ENCODE results near the gene PCYT2. TPM values are rescaled to one million over a fixed set of nuclear protein-coding genes. Genes with fewer than 3 reads are reported as not detected.

The PCYT2 gene
- total and polyA plus RNA-seq, 2 donors = 19.4 to 37.4 TPM

DNA sequence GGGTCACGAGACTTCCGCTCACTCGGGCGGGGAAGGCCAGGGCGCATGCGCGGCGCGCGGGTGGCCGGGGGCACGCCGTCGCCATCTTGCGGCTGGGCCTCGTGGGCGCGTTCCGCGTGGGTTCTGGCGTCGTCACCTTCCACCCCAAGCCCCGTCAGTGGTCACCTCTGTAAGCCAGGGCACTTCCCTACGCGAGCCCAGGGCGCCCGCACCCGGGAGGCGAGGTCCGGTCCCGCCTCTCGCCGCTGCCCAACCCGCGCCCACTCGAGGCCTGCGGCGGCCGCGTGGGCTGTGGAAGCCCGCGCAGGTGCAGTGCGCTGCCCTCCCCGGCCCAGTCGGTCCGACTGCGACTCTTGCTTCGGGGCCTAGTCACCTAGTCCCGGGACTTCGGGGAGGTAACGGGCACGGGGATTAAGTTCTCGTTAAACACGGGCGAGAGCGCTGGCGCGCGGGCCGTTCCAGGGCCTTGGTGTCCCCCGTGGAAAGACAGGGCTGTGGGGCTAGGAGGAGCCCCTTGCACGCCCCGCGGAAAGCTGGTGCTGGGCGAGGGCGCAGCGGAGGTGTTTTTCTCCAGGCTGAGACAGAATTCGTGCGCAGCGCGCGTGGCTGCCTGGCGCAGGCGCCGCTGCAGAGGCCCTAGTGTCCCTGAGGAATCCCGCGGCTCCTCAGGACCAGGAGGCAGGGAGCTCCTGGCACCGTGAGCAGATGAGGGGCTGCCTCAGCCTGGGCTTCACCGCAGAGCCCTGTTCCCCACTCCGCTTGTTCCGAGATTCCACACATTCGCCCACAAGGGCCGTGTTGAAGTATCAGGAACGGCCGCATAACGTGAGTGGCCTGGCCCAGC is 39.6 kb downstream of the PCYT2 start:
- Histone ChIP-seq H3K4me1 (ENCODE audit: control insufficient read depth in 2 of 2, insufficient read depth in 2 of 2, low read length in 2 of 2) (peaks cover 5 to 49% of the 10 kb centered on the region in 2 donors), H3K9me3 (ENCODE audit: control insufficient read depth in 2 of 2, insufficient read depth in 1 of 2, low read length in 1 of 2) (no peaks in the 10 kb centered on the region), H3K4me3 (ENCODE audit: low read length in 2 of 2) (peak overlapping the region; percentile 78 to 96), H3K27me3 (ENCODE audit: control insufficient read depth in 2 of 2, insufficient read depth in 1 of 2, low read length in 1 of 2) (peaks cover 0 to 2% of the 10 kb centered on the region in 2 donors), H3K36me3 (ENCODE audit: control insufficient read depth in 2 of 2, insufficient read depth in 2 of 2, low read length in 1 of 2) (peaks cover 27 to 35% of the 10 kb centered on the region in 2 donors), H3K27ac (ENCODE audit: low read depth in 1 of 2, low read length in 1 of 2) (peak overlapping the region; percentile 91)
- under 1% methylated on average over 86 of the region's 86 CpGs for WGBS
- DNase-seq (ENCODE audit: low read depth in 6 of 9, low spot score in 9 of 9) = peak in 8 of 9 donors; percentile 62 to 93 (median 83)

DNA sequence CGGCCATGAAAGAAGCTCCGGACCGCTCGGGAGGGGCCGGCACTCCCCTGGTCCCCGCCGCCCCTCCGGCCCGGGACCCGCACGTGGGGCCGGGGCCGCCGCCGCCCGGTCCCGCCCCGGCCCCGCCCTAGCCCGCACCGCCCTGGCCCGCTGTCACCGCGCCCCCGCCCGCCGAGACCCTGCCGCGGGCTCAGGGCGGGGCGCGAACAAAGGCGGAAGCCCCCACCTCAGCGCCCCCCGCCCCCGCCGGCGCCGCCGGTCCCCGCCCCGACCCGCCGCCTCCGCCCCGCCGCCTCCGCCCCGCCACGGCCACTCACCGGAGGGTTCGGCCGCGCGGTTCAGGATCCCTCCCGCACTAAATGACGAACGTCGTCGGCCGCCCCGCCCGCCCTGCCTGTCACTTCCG is 40.2 kb downstream of the PCYT2 start, which contains the start of gene ARHGDIA:
ARHGDIA (minus strand) TSS at position 357 of the 406 bp plus-strand sequence. CDS start 1,407 bp downstream, outside the sequence.
- under 1% methylated on average over 64 of the region's 64 CpGs for WGBS
- Histone ChIP-seq H3K9me3 (ENCODE audit: control insufficient read depth in 2 of 2, insufficient read depth in 1 of 2, low read length in 1 of 2) (no peaks in the 10 kb centered on the region), H3K4me1 (ENCODE audit: control insufficient read depth in 2 of 2, insufficient read depth in 2 of 2, low read length in 2 of 2) (peaks cover 5 to 50% of the 10 kb centered on the region in 2 donors), H3K36me3 (ENCODE audit: control insufficient read depth in 2 of 2, insufficient read depth in 2 of 2, low read length in 1 of 2) (peaks cover 31 to 37% of the 10 kb centered on the region in 2 donors), H3K4me3 (ENCODE audit: low read length in 2 of 2) (peak within 1 kb of the TSS; percentile 78 to 96), H3K27ac (ENCODE audit: low read depth in 1 of 2, low read length in 1 of 2) (peak within 1 kb of the TSS; percentile 91), H3K27me3 (ENCODE audit: control insufficient read depth in 2 of 2, insufficient read depth in 1 of 2, low read length in 1 of 2) (peaks cover 0 to 2% of the 10 kb centered on the region in 2 donors)
- DNase-seq (ENCODE audit: low read depth in 6 of 9, low spot score in 9 of 9) = no peak

DNA sequence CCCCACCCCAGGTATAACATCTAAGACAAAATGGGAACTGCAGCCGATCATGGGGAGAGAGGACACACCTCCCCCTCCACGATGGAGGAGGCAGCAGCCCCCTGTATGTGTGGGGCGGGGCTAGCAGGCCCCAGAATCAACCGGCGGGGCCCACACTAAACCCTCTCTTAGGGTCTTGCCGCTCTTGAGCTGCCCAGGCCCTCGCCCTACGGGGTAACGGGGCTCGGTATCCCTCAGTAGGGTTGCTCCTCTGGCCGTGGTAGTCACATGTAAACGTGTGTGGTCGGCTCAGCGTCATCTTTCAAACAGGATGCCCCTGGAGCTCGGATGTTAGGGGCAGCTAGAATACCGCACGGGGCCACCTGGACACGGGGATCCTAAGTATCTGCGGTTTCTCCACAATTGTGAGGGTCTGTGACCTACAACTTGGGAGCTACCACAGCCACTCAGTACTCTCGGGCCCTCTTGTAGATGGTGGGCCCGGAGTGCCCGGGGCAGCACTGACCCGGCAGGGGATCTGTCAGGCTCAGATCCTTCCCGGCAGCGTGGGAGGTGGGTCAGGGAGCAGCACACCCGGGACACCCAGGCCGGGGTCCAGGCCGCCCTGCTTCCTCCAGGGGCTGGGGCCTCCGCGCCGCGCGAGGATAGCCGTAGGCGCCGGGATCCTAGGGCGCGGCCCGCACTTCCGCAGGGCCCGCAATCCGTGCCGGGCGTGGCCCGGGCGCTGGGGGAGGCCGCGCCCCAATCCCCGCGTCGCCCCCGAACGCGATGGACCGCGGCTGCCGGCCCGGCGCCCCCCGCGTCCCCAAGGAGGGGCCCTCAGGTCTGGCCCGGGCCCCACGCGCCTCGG is 40.8 kb downstream of the PCYT2 start:
- H3K36me3 ChIP-seq (ENCODE audit: control insufficient read depth in 2 of 2, insufficient read depth in 2 of 2, low read length in 1 of 2) = peaks cover 37 to 43% of the 10 kb centered on the region in 2 donors
- peak overlapping the region; percentile 90 to 91 for H3K27ac ChIP-seq (ENCODE audit: low read depth in 1 of 2, low read length in 1 of 2)
- H3K27me3 ChIP-seq (ENCODE audit: control insufficient read depth in 2 of 2, insufficient read depth in 1 of 2, low read length in 1 of 2) = peaks cover 0 to 2% of the 10 kb centered on the region in 2 donors
- peak in 2 of 9 donors; percentile 31 to 54 for DNase-seq (ENCODE audit: low read depth in 6 of 9, low spot score in 9 of 9)
- under 1% methylated on average over 65 of the region's 65 CpGs for WGBS
- no peaks in the 10 kb centered on the region for H3K9me3 ChIP-seq (ENCODE audit: control insufficient read depth in 2 of 2, insufficient read depth in 1 of 2, low read length in 1 of 2)
- H3K4me3 ChIP-seq (ENCODE audit: low read length in 2 of 2) = peak overlapping the region; percentile 78 to 96
- H3K4me1 ChIP-seq (ENCODE audit: control insufficient read depth in 2 of 2, insufficient read depth in 2 of 2, low read length in 2 of 2) = peaks cover 5 to 50% of the 10 kb centered on the region in 2 donors

DNA sequence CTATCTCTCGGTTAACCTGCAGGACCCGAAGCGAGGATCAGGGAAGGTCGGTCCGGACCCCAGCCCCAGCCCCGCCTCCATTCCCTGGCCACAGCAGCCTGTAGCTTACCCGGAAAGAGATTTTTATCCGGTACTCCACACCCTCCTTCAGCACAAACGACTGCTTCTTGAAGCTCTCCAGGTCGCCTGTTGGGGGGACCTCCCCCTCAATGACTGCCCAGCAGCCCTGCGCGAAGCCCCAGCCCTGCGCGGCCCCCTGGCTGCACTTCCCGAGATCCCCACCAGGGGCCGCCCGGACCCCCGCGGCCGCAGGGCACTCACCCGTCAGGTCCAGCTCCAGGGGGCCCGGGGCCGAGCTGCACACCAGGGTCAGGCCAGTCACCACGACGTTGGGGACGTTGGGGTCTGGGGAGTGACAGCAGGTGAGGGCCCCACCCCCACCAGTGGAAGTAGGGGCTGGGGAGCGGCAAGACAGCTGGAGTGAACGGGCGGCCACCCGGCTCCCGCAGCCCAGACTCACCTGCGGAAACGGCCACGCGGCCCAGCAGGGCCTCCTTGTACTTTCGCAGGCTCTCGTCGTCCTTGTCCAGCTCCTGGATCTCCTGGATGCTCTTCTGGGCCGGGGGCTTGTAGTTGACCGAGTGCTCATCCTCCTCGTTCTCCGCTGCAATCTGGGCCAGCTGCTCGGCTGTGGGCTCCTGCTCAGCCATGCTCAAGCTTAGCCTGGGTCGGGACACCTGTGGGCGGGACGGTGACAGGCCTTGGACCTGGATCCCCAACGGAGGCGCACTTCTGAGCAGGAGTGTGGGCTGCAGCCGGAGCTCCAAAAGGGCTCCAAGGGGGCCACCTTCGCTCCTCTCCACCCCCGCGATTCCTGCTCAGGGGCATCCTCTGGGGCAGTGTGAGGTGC is 41.7 kb downstream of the PCYT2 start:
- Histone ChIP-seq H3K4me1 (ENCODE audit: control insufficient read depth in 2 of 2, insufficient read depth in 2 of 2, low read length in 2 of 2) (peaks cover 5 to 50% of the 10 kb centered on the region in 2 donors), H3K36me3 (ENCODE audit: control insufficient read depth in 2 of 2, insufficient read depth in 2 of 2, low read length in 1 of 2) (peaks cover 38 to 44% of the 10 kb centered on the region in 2 donors), H3K4me3 (ENCODE audit: low read length in 2 of 2) (peak overlapping the region; percentile 78 to 96), H3K9me3 (ENCODE audit: control insufficient read depth in 2 of 2, insufficient read depth in 1 of 2, low read length in 1 of 2) (no peaks in the 10 kb centered on the region), H3K27ac (ENCODE audit: low read depth in 1 of 2, low read length in 1 of 2) (peak overlapping the region; percentile 90 to 91), H3K27me3 (ENCODE audit: control insufficient read depth in 2 of 2, insufficient read depth in 1 of 2, low read length in 1 of 2) (peaks cover 0 to 2% of the 10 kb centered on the region in 2 donors)
- WGBS = 59% methylated on average over 52 of the region's 52 CpGs
- peak in 2 of 9 donors; percentile 31 to 42 for DNase-seq (ENCODE audit: low read depth in 6 of 9, low spot score in 9 of 9)

DNA sequence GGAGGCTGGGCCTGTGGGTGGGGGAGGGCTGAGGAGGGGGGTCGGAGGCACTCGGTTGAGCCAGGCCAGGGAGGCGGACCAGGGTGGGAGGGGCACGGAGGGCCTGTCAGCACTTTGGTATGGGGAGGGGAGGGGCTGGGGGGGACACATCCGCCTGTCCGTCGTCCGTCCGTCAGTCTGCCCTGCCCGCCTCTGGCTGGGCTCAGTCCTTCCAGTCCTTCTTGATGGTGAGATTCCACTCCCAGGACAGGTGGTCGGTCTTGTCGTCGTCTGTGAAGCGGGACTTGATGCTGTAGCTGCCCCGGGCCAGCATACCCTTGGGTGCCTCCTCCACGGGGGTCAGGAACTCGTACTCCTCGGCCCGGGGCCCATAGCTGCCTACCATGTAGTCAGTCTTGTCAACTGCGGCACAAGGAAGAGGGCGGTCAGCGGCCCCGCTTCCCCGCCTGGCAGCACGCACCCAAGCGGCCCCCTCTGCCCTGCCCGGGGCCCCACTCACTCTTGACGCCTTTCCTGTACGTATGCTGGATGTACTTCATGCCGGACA is 42.5 kb downstream of the PCYT2 start:
- no peak overlapping the region for H3K4me3 ChIP-seq (ENCODE audit: low read length in 2 of 2)
- H3K4me1 ChIP-seq (ENCODE audit: control insufficient read depth in 2 of 2, insufficient read depth in 2 of 2, low read length in 2 of 2) = peaks cover 5 to 48% of the 10 kb centered on the region in 2 donors
- H3K27ac ChIP-seq (ENCODE audit: low read depth in 1 of 2, low read length in 1 of 2) = peak overlapping the region in 1 of 2 donors; percentile 33
- H3K27me3 ChIP-seq (ENCODE audit: control insufficient read depth in 2 of 2, insufficient read depth in 1 of 2, low read length in 1 of 2) = peaks cover 0 to 2% of the 10 kb centered on the region in 2 donors
- no peak for DNase-seq (ENCODE audit: low read depth in 6 of 9, low spot score in 9 of 9)
- H3K36me3 ChIP-seq (ENCODE audit: control insufficient read depth in 2 of 2, insufficient read depth in 2 of 2, low read length in 1 of 2) = peaks cover 42 to 44% of the 10 kb centered on the region in 2 donors
- WGBS = 92% methylated on average over 30 of the region's 30 CpGs
- H3K9me3 ChIP-seq (ENCODE audit: control insufficient read depth in 2 of 2, insufficient read depth in 1 of 2, low read length in 1 of 2) = no peaks in the 10 kb centered on the region

DNA sequence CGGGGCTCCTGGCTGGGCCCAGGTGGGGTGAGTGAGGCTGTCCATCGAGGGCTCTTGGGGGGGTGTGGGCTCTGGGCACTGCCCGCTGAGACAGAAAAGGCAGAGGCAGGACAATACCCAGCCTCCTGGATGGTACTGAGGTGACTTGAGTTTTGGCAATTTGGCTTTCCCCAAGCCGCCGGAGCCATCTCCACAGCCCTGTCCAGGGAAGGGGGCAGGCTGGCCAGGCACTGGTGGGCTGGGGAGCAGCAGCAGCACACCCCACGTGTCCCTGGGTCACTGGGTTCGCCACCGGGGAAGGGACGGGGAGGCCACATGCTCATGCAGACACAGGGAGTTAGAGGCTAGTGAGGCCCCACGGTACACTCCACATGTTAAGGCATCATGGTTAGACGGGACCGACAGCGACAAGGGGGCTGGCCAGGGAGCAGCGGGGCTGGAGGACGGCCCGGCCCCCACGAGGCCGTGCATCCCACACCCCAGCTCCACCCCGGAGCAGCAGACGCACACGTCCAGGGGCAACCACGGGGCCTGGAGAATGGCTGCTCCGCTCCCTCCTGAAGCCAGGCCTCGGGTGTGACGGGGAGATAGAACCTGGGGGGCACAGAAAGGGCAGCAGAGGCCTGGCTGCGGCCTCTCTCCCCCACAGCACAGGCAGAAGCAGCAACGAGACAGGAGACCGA is 43.1 kb downstream of the PCYT2 start:
- H3K36me3 ChIP-seq (ENCODE audit: control insufficient read depth in 2 of 2, insufficient read depth in 2 of 2, low read length in 1 of 2) = peaks cover 44% of the 10 kb centered on the region in 2 donors
- H3K27me3 ChIP-seq (ENCODE audit: control insufficient read depth in 2 of 2, insufficient read depth in 1 of 2, low read length in 1 of 2) = peaks cover 0 to 2% of the 10 kb centered on the region in 2 donors
- H3K4me1 ChIP-seq (ENCODE audit: control insufficient read depth in 2 of 2, insufficient read depth in 2 of 2, low read length in 2 of 2) = peaks cover 5 to 46% of the 10 kb centered on the region in 2 donors
- WGBS = 94% methylated on average over 28 of the region's 28 CpGs
- H3K4me3 ChIP-seq (ENCODE audit: low read length in 2 of 2) = no peak overlapping the region
- peak overlapping the region in 1 of 2 donors; percentile 47 for H3K27ac ChIP-seq (ENCODE audit: low read depth in 1 of 2, low read length in 1 of 2)
- no peaks in the 10 kb centered on the region for H3K9me3 ChIP-seq (ENCODE audit: control insufficient read depth in 2 of 2, insufficient read depth in 1 of 2, low read length in 1 of 2)
- DNase-seq (ENCODE audit: low read depth in 6 of 9, low spot score in 9 of 9) = no peak

DNA sequence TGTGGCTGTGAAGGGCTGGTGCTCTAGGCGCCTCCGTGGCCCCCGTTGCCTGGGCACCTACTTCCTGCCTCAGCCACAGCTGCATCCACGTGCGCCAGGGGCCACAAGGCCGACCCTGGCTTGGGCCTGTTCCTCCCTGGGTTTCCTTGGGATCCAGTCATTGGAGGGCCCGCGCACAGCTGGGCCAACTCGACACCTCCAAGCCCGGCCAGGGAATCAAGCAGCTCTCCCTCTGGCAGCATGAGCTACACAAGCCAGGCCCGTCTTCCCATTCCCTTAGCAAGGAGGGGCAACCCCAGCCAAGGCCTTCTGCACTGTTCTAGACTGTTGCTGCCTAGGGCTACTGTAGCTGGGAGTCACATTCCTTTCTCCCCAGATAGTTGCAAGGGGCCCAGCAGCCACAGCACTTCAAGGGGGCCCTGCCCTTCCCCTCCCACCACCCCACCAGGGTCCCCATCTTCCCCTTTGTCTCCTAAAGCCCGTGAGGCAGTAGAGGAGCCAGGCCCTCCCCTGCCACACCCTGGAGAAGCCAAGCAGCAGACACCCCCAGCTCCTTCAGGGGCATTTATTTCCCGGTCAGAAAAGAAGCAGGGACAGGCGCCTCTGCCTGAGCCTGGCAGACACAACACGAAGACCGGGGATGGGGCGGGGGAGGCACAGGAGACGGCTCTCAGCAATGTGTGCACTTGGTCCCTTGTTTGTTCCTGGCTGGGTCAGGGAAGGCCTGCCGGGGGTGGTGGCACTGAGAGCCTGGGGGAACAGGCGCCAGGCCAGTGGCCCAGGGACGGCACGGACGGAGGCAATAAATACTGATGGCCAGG is 43.8 kb downstream of the PCYT2 start:
- peaks cover 5 to 40% of the 10 kb centered on the region in 2 donors for H3K4me1 ChIP-seq (ENCODE audit: control insufficient read depth in 2 of 2, insufficient read depth in 2 of 2, low read length in 2 of 2)
- H3K9me3 ChIP-seq (ENCODE audit: control insufficient read depth in 2 of 2, insufficient read depth in 1 of 2, low read length in 1 of 2) = no peaks in the 10 kb centered on the region
- peak overlapping the region in 1 of 2 donors; percentile 47 for H3K27ac ChIP-seq (ENCODE audit: low read depth in 1 of 2, low read length in 1 of 2)
- no peak overlapping the region for H3K4me3 ChIP-seq (ENCODE audit: low read length in 2 of 2)
- peaks cover 0 to 2% of the 10 kb centered on the region in 2 donors for H3K27me3 ChIP-seq (ENCODE audit: control insufficient read depth in 2 of 2, insufficient read depth in 1 of 2, low read length in 1 of 2)
- WGBS = 70% methylated on average over 23 of the region's 23 CpGs
- H3K36me3 ChIP-seq (ENCODE audit: control insufficient read depth in 2 of 2, insufficient read depth in 2 of 2, low read length in 1 of 2) = peaks cover 45 to 47% of the 10 kb centered on the region in 2 donors
- no peak for DNase-seq (ENCODE audit: low read depth in 6 of 9, low spot score in 9 of 9)
